Activated CD8-positive, alpha-beta memory T cell treated with anti-CD3 and anti-CD28 coated beads, Interleukin-2, amount 50 U/mL, for 1 hour (primary cell): ENCODE data around the gene OLFML2A.

Experiments
- DNase-seq: peaks from one replicate; pipeline ENCODE4 v3.0.0-alpha.2; 2020; ENCODE audit errors: extremely low read depth

The OLFML2A gene

DNA sequence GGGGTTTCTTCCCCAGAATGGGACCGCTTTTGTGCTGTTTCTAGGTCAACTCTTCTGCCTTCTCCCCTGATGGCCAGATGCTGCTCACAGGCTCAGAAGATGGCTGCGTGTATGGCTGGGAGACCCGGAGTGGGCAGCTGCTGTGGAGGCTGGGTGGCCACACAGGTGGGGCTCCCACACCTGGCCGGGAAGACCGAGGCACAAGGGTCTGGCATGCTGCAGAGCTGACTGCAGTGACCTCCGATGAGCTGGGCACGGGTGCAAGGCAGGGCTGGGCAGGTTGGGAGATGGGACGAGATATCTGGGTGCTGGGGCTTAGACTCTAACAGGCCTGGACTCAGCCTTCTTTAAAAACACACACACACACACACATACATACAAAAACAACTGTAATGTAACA, 77.2 kb downstream of the OLFML2A start:
- DNase-seq, result no peak

- no peak for DNase-seq
Measured at GRCh38 chr9:124854822-124855221, 77.9 kb downstream of the OLFML2A start.

DNA sequence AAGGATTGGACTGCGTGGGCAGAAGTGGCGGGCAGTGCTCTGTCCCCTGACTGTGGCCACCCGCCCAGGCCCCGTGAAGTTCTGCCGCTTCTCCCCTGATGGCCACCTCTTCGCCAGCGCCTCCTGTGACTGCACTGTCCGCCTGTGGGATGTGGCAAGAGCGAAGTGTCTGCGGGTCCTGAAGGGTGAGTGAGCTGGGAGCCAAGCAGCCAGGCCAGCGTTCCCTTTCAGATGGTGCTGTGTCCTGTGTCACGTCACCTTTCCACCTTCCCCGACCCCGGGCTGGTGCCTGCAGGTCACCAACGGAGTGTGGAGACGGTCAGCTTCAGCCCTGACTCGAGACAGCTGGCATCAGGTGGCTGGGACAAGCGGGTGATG, 78.6 kb downstream of the OLFML2A start:
- DNase-seq, result no peak

- no peak for DNase-seq
Measured at GRCh38 chr9:124855944-124856765, 79.2 kb downstream of the OLFML2A start.

DNA sequence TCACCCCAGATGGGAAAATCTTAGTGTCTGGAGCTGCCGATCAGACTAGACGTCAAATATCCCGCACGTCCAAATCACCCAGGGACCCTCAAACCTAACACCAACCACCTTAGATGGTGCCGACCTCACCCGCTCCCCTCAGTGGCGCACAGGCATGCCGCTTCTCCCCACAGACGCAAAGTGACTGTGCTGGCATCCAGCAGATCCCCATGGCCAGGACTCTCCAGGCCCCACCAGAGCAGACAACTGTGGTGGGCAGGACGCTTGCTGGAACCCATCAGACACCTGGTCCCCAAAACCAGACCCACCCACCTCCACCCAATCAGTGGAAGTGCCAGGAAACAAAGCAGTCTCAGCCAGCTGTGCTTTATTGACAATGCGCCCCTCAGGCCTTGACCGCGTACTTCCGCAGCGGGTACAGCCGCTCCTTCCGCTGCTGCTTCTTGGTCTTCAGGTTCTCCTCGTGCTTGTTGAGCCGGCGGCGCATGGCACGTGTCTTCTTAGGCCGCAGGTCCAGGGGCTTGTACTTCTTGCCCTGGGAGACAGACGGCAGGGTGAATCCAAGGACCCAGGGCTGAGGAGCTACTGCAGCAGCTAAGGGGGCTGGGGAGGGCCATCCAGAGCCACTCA, 80.7 kb downstream of the OLFML2A start:
- DNase-seq, result no peak

GRCh38 chr9:124858330-124859046, 81.6 kb downstream of the OLFML2A start:
- no peak for DNase-seq

GRCh38 chr9:124859803-124860581, 83.1 kb downstream of the OLFML2A start:
- DNase-seq, result no peak

DNA sequence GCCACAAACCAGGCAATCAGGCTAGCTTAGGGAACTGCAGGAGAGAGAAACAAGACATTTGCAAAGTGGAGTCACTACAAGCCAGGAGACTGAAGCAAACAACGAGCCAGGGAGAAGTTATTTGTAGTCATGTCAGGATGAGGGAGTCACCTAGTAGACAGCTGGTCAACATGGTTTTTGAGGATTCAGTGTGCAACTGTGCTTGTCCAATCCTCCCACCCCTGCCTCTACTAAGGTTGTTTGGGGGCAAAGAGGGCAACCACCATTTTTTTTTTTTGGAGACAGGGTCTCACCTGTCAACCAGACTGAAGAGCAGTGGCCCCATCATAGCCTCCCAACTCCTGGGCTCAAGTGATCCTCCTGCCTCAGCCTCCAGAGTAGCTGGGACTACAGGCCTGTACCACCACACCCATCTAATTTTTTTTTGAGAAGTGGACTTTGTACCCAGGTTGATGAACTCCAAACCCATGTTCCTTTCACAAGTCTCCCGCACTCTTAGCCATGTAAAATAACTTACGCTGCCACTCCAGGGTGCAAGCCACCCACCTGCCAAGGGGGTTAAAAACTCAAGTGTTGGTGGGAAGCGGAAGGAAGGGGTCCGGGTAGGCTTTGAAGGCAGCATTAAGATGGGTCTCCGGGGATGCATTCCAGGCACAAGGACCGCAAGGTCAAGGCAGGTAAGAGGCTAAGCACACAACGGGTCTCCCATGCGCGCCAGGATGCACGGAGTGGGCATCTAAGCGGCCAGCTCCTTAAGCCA, 83.8 kb downstream of the OLFML2A start:
- no peak for DNase-seq

- DNase-seq, result peak; percentile 83
Measured at GRCh38 chr9:124861342-124862229, 84.7 kb downstream of the OLFML2A start, which contains the start of the genes ARPC5L and RPL35. TSS of gene ARPC5L (plus strand) at chr9:124862130. CDS start at chr9:124869291, 7,161 bp downstream. TSS of gene RPL35 (minus strand) at chr9:124861957. CDS start at chr9:124861912, 45 bp downstream.

- DNase-seq, result no peak
Measured at GRCh38 chr9:124863371-124863871, 86.5 kb downstream of the OLFML2A start.
